Body of pancreas (tissue), 4 donors: ENCODE data around the gene VPS35L. TPM values are rescaled to one million over a fixed set of nuclear protein-coding genes. Genes with fewer than 3 reads are reported as not detected.

ENCODE experiments used
- ATAC-seq: fragments of 150-250 bp; one replicate; pipeline ENCODE4 v1.9.1; 2016
- DNase-seq, 4 donors: peaks; one replicate each; pipeline ENCODE4 v3.0.0-alpha.2; 2019
- H3K27ac ChIP-seq, 4 donors: fragments of 200-600 bp; sonication (generic); 1 replicate in 3 of 4; 2 replicates in 1 of 4; pipeline versions ENCODE4 v1.5.1 to v1.6.1; 2016 to 2019; ENCODE audit warnings: mild to moderate bottlenecking in 1 of 4, mixed read lengths in 1 of 4, moderate library complexity in 1 of 4
- H3K27me3 ChIP-seq, 2 donors: fragments of 200-600 bp; sonication (generic); one replicate each; pipeline ENCODE4 v1.6.0; 2016; ENCODE audit warnings: mild to moderate bottlenecking in 1 of 2
- H3K36me3 ChIP-seq, 2 donors: fragments of 200-600 bp; sonication (generic); replicated peaks in 1 of 2; 2 replicates each; pipeline ENCODE4 v1.5.1; 2016; ENCODE audit warnings: low read depth in 2 of 2; ENCODE audit not compliant: insufficient read depth in 1 of 2
- H3K4me1 ChIP-seq: fragments of 200-600 bp; sonication (generic); one replicate; pipeline ENCODE4 v1.6.0; 2016
- H3K4me3 ChIP-seq, 2 donors: fragments of 200-600 bp; sonication (generic); 1 replicate in 1 of 2; 2 replicates in 1 of 2; pipeline ENCODE4 v1.5.1; 2016 to 2019
- H3K9me3 ChIP-seq, 3 donors: fragments of 200-600 bp; sonication (generic); 1 replicate in 2 of 3; 2 replicates in 1 of 3; pipeline ENCODE4 v1.5.1; 2016
- CTCF ChIP-seq, 7 experiments: fragments of 450-650 bp in 4 of 7; fragments of 200-600 bp in 3 of 7; sonication (generic) in 3 of 7; IDR thresholded peaks; one replicate each; pipeline ENCODE4 v1.5.1; 2016 to 2019; ENCODE audit warnings: antibody characterized with exemption in 7 of 7
- POLR2A ChIP-seq, 3 donors: fragments of 450-650 bp; IDR thresholded peaks; one replicate each; pipeline ENCODE4 v1.6.1; 2016; ENCODE audit warnings: antibody characterized with exemption in 3 of 3, mild to moderate bottlenecking in 2 of 3
- WGBS, 2 donors: methylation state at CpG; one replicate each; pipeline ENCODE4 v1.1.5; 2017; 5-methylcytosine and 5-hydroxymethylcytosine counted together
- intact Hi-C: fragments of 100-400 bp; cut with DNase I; formaldehyde crosslinking; loops from one replicate; pipeline ENCODE4 v1.15.1; 2023
- total RNA-seq, 2 donors: library from RNA; depleted of rRNA; stranded (reverse); fragments of >200 nt; gene quantifications; one replicate each; pipeline ENCODE4 v1.1.0, GENCODE V29; 2016

The VPS35L gene
- total RNA-seq, 2 donors from 2014 or later = 25.4 to 31.6 TPM

GRCh38 chr16:19616241-19616640 is 60.7 kb downstream of the VPS35L start:
- WGBS, 2 donors = 78 to 96% methylated on average over 6 of the region's 6 CpGs
- ATAC-seq = no peak

GRCh38 chr16:19618876-19619275 is 63.4 kb downstream of the VPS35L start:
- peaks cover 18% of the 10 kb centered on the region for H3K4me1 ChIP-seq
- 93 to 96% methylated on average over 9 of the region's 9 CpGs for WGBS, 2 donors
- no peaks in the 10 kb centered on the region for H3K27me3 ChIP-seq
- no peaks in the 10 kb centered on the region for H3K36me3 ChIP-seq
- TF ChIP-seq POLR2A (IDR thresholded peaks at IDR 0.05) (no peak), CTCF (IDR thresholded peaks at IDR 0.05) (no peak)
- DNase-seq (no peak), ATAC-seq (no peak)
- no peak overlapping the region for H3K27ac ChIP-seq
- no peaks in the 10 kb centered on the region for H3K9me3 ChIP-seq
- H3K4me3 ChIP-seq = no peak overlapping the region
- intact Hi-C loops = no loop called here

More at GRCh38 chr16:19616241-19616640, 60.7 kb downstream of the VPS35L start:
- DNase-seq = no peak
- Histone ChIP-seq H3K4me3 (no peak overlapping the region), H3K36me3 (no peaks in the 10 kb centered on the region), H3K27me3 (no peaks in the 10 kb centered on the region), H3K4me1 (peaks cover 25% of the 10 kb centered on the region), H3K27ac (no peak overlapping the region), H3K9me3 (no peaks in the 10 kb centered on the region)
- TF ChIP-seq POLR2A (IDR thresholded peaks at IDR 0.05) (no peak), CTCF (IDR thresholded peaks at IDR 0.05) (no peak)
- intact Hi-C loops = no loop called here

- TF ChIP-seq POLR2A (IDR thresholded peaks at IDR 0.05) (no peak), CTCF (IDR thresholded peaks at IDR 0.05) (no peak)
- intact Hi-C loops = no loop called here
- H3K36me3 ChIP-seq = no peaks in the 10 kb centered on the region
- DNase-seq = no peak
- no peak overlapping the region for H3K4me3 ChIP-seq
- H3K27ac ChIP-seq = no peak overlapping the region
- no peaks in the 10 kb centered on the region for H3K27me3 ChIP-seq
- H3K4me1 ChIP-seq = no peaks in the 10 kb centered on the region
- H3K9me3 ChIP-seq = no peaks in the 10 kb centered on the region
- WGBS, 2 donors = 79 to 92% methylated on average over 3 of the region's 3 CpGs
- no peak for ATAC-seq
Measured at GRCh38 chr16:19621445-19621844, 65.9 kb downstream of the VPS35L start.

GRCh38 chr16:19625039-19625438 is 69.5 kb downstream of the VPS35L start:
- no peak for ATAC-seq
- intact Hi-C loops = no loop called here
- 89 to 93% methylated on average over 6 of the region's 6 CpGs for WGBS, 2 donors

More at GRCh38 chr16:19625039-19625438, 69.5 kb downstream of the VPS35L start:
- no peaks in the 10 kb centered on the region for H3K27me3 ChIP-seq
- no peaks in the 10 kb centered on the region for H3K9me3 ChIP-seq
- no peak overlapping the region for H3K4me3 ChIP-seq
- H3K4me1 ChIP-seq = no peaks in the 10 kb centered on the region
- no peak for DNase-seq
- no peaks in the 10 kb centered on the region for H3K36me3 ChIP-seq
- no peak overlapping the region for H3K27ac ChIP-seq
- no peak for TF ChIP-seq POLR2A (IDR thresholded peaks at IDR 0.05)
- no peak for TF ChIP-seq CTCF (IDR thresholded peaks at IDR 0.05)
